HG03575 (cell line): ENCODE results near the gene ALK.

Experiments used
- ATAC-seq: cut with Tn5 transposase; IDR thresholded peaks from one replicate; pipeline ENCODE4 v1.9.1; 2021; ENCODE audit not compliant: unreplicated experiment, insufficient number of reproducible peaks, low FRiP score; ENCODE audit errors: extremely low read depth

ALK gene

GRCh38 chr2:29206941-29207340 lies 714.4 kb downstream of the ALK start:
- ATAC-seq, result no peak

GRCh38 chr2:29202819-29203495 lies 718.4 kb downstream of the ALK start:
- ATAC-seq, result no peak

GRCh38 chr2:29201979-29202378 lies 719.4 kb downstream of the ALK start:
- ATAC-seq, result no peak

- no peak for ATAC-seq
Measured at GRCh38 chr2:29196792-29197788, 724.3 kb downstream of the ALK start.

GRCh38 chr2:29195796-29196195 lies 725.6 kb downstream of the ALK start:
- ATAC-seq, result no peak

- ATAC-seq, result no peak
Measured at GRCh38 chr2:29193681-29194080, 727.7 kb downstream of the ALK start.

GRCh38 chr2:29193111-29193510 lies 728.3 kb downstream of the ALK start:
- ATAC-seq, result no peak

GRCh38 chr2:29192526-29192925 lies 728.9 kb downstream of the ALK start:
- ATAC-seq, result no peak

GRCh38 chr2:29191817-29192216 lies 729.6 kb downstream of the ALK start:
- ATAC-seq, result no peak

- ATAC-seq, result no peak
Measured at GRCh38 chr2:29189052-29189451, 732.3 kb downstream of the ALK start.

- no peak for ATAC-seq
Measured at GRCh38 chr2:29187926-29188325, 733.5 kb downstream of the ALK start.

- no peak for ATAC-seq
Measured at GRCh38 chr2:29186817-29187216, 734.6 kb downstream of the ALK start.

GRCh38 chr2:29184531-29184930 lies 736.9 kb downstream of the ALK start:
- no peak for ATAC-seq

GRCh38 chr2:29182920-29183319 lies 738.5 kb downstream of the ALK start:
- ATAC-seq, result no peak

GRCh38 chr2:29182334-29182733 lies 739.1 kb downstream of the ALK start:
- no peak for ATAC-seq

- no peak for ATAC-seq
Measured at GRCh38 chr2:29175338-29175737, 746.0 kb downstream of the ALK start.

GRCh38 chr2:29174937-29175336 lies 746.4 kb downstream of the ALK start:
- ATAC-seq, result no peak

- no peak for ATAC-seq
Measured at GRCh38 chr2:29166242-29167039, 754.9 kb downstream of the ALK start.
